A549 (cell line): ENCODE measurements around the gene TRAPPC3. TPM values are rescaled to one million over a fixed set of nuclear protein-coding genes. Genes with fewer than 3 reads are reported as not detected.
A peak's percentile ranks its signal among the peaks of the same experiment; 100 is the strongest.

ENCODE experiments used
- ATAC-seq, 2 experiments: fragments of 200-7000 bp in 1 of 2; fragments of >200 bp in 1 of 2; cut with Nextera tagmentation in 1 of 2; cut with Tn5 transposase in 1 of 2; 3 replicates each; pipeline versions ENCODE4 v1.8.0 to v1.9.1; 2018 to 2020; ENCODE audit warnings: mild to moderate bottlenecking in 1 of 2, moderate library complexity in 1 of 2
- CTCF ChIA-PET: fragments of 300-600 bp; sonication (Branson Sonifier 250); formaldehyde crosslinking; extraction: SDS; loops from one replicate; lab custom pipeline; 2021; ENCODE audit warnings: antibody characterized with exemption, inconsistent platforms; lab: Yijun Ruan, JAX
- POLR2A ChIA-PET: fragments of 350-600 bp; formaldehyde crosslinking; extraction: SDS; loops from one replicate; lab custom pipeline; 2021; ENCODE audit warnings: antibody characterized with exemption, inconsistent platforms; lab: Yijun Ruan, JAX
- DNase-seq, 2 experiments: peaks; one replicate each; pipeline versions ENCODE4 v3.0.0 to v3.0.0-alpha.2; 2011 to 2016; ENCODE audit warnings: low read depth in 1 of 2, low spot score in 1 of 2
- FAIRE-seq: peaks from 2 replicates; lab custom pipeline; 2011; peaks lifted over from hg19 to GRCh38; lab: Jason Lieb, UNC
- H3K27ac ChIP-seq, 2 experiments: fragments of >200 bp; sonication (Bioruptor Twin); formaldehyde crosslinking; 3 replicates each; pipeline ENCODE4 v1.5.1; 2016 to 2017
- H3K4me1 ChIP-seq: fragments of >200 bp; sonication (Bioruptor Twin); formaldehyde crosslinking; 3 replicates; pipeline ENCODE4 v1.6.1; 2016
- H3K4me2 ChIP-seq: fragments of >200 bp; sonication (Bioruptor Twin); formaldehyde crosslinking; 3 replicates; pipeline ENCODE4 v1.6.1; 2016
- H3K4me3 ChIP-seq: fragments of >200 bp; sonication (Bioruptor Twin); formaldehyde crosslinking; 3 replicates; pipeline ENCODE4 v1.5.1; 2016
- H3K9me3 ChIP-seq: fragments of >200 bp; sonication (Bioruptor Twin); formaldehyde crosslinking; 3 replicates; pipeline ENCODE4 v1.6.1; 2016
- BHLHE40 ChIP-seq: IDR thresholded peaks from 2 replicates; pipeline ENCODE4 v1.6.1; 2012; ENCODE audit warnings: low read depth, low read length, inconsistent platforms
- CBX8 ChIP-seq: fragments of 200-600 bp; sonication (generic); IDR thresholded peaks from 2 replicates; pipeline ENCODE4 v1.6.1; 2016
- CHD2 ChIP-seq: fragments of 150-350 bp; IDR thresholded peaks from 2 replicates; pipeline ENCODE4 v1.6.1; 2014; ENCODE audit warnings: low read length; ENCODE audit not compliant: partially characterized antibody
- ESRRA ChIP-seq: fragments of 150-350 bp; IDR thresholded peaks from 2 replicates; pipeline ENCODE4 v1.6.1; 2014; ENCODE audit warnings: mild to moderate bottlenecking, low read length, borderline replicate concordance
- FOSL2 ChIP-seq, 2 experiments: fragments of 450-650 bp in 1 of 2; fragments of >200 bp in 1 of 2; sonication (Bioruptor Twin) in 1 of 2; formaldehyde crosslinking; IDR thresholded peaks; 2 replicates each; pipeline versions ENCODE4 v1.5.0 to v1.6.1; 2016 to 2020; ENCODE audit warnings: mild to moderate bottlenecking in 1 of 2, moderate library complexity in 1 of 2
- GATA3 ChIP-seq: IDR thresholded peaks from 2 replicates; pipeline ENCODE4 v1.6.1; 2012; ENCODE audit warnings: borderline replicate concordance
- HOXA7 ChIP-seq: fragments of 250-450 bp; sonication (Bioruptor Pico); IDR thresholded peaks from 2 replicates; pipeline ENCODE4 v1.5.0; 2020; ENCODE audit warnings: mild to moderate bottlenecking, moderate library complexity
- HOXB13 ChIP-seq: fragments of 250-450 bp; sonication (Bioruptor Pico); IDR thresholded peaks from 2 replicates; pipeline ENCODE4 v1.5.0; 2020; ENCODE audit warnings: low read depth, mild to moderate bottlenecking, moderate library complexity
- JUN ChIP-seq, 2 experiments: fragments of >200 bp; sonication (Bioruptor Twin); formaldehyde crosslinking; IDR thresholded peaks; 2 replicates in 1 of 2; 3 replicates in 1 of 2; pipeline ENCODE4 v1.6.1; 2016 to 2017
- MAFK ChIP-seq: fragments of 450-650 bp; IDR thresholded peaks from 2 replicates; pipeline ENCODE4 v1.6.1; 2014; ENCODE audit not compliant: partially characterized antibody
- NFE2L2 ChIP-seq: fragments of 150-350 bp; conservative IDR thresholded peaks from 2 replicates; pipeline ENCODE4 v1.6.1; 2014; ENCODE audit warnings: low read length
- NPAS2 ChIP-seq: fragments of 250-450 bp; sonication (Bioruptor Pico); IDR thresholded peaks from 2 replicates; pipeline ENCODE4 v1.8.0; 2022; ENCODE audit warnings: mild to moderate bottlenecking, moderate library complexity, borderline replicate concordance
- PHF8 ChIP-seq: fragments of 200-600 bp; sonication (generic); IDR thresholded peaks from 2 replicates; pipeline ENCODE4 v1.6.1; 2016; ENCODE audit warnings: low read depth, mild to moderate bottlenecking, antibody characterized with exemption, moderate library complexity, borderline replicate concordance
- RAD21 ChIP-seq, 2 experiments: fragments of >200 bp in 1 of 2; sonication (Bioruptor Twin) in 1 of 2; formaldehyde crosslinking in 1 of 2; IDR thresholded peaks in 1 of 2; conservative IDR thresholded peaks in 1 of 2; 2 replicates in 1 of 2; 3 replicates in 1 of 2; pipeline ENCODE4 v1.6.1; 2012 to 2018; ENCODE audit warnings: inconsistent platforms in 1 of 2
- RNF2 ChIP-seq: fragments of 200-600 bp; sonication (generic); IDR thresholded peaks from 2 replicates; pipeline ENCODE4 v1.6.1; 2016; ENCODE audit warnings: low read depth, mild to moderate bottlenecking, antibody characterized with exemption, moderate library complexity, borderline replicate concordance
- SMC3 ChIP-seq: fragments of >200 bp; sonication (Bioruptor Twin); formaldehyde crosslinking; IDR thresholded peaks from 3 replicates; pipeline ENCODE4 v1.6.1; 2018; ENCODE audit warnings: inconsistent platforms
- TFCP2L1 ChIP-seq: fragments of 250-450 bp; sonication (Bioruptor Pico); IDR thresholded peaks from 2 replicates; pipeline ENCODE4 v1.5.0; 2021; ENCODE audit warnings: mild to moderate bottlenecking
- ZC3H11A ChIP-seq: fragments of 450-650 bp; IDR thresholded peaks from 2 replicates; pipeline ENCODE4 v1.6.1; 2014; ENCODE audit warnings: antibody characterized with exemption, mild to moderate bottlenecking
- ZFP36 ChIP-seq: fragments of 450-650 bp; IDR thresholded peaks from 2 replicates; pipeline ENCODE4 v1.6.1; 2014; ENCODE audit warnings: borderline replicate concordance; ENCODE audit not compliant: partially characterized antibody
- WGBS: methylation state at CpG from one replicate; pipeline ENCODE4 v1.1.6; 2017; ENCODE audit errors: missing lambda C conversion rate; 5-methylcytosine and 5-hydroxymethylcytosine counted together
- polyA plus RNA-seq, 4 experiments: library from polyadenylated mRNA; depleted of rRNA in 3 of 4; stranded (reverse); fragments of >200 nt; fragmentation: RNase III in 1 of 4; extraction: RNeasy Plus Mini Kit Qiagen cat#74134 plus additional on column Dnase treatment in 1 of 4; gene quantifications; 2 replicates in 3 of 4; 3 replicates in 1 of 4; pipeline ENCODE4 v1.2.3, GENCODE V29; 2011 to 2017
- TF ChIP-seq, protein P1 (sequence below): fragments of 250-450 bp; sonication (Bioruptor Pico); IDR thresholded peaks from 2 replicates; pipeline ENCODE4 v1.5.0; 2020; ENCODE audit warnings: low read depth, mild to moderate bottlenecking, moderate library complexity
- TF ChIP-seq, protein P2 (sequence below): fragments of 450-650 bp; IDR thresholded peaks from 2 replicates; pipeline ENCODE4 v1.6.1; 2014; ENCODE audit warnings: antibody characterized with exemption
- TF ChIP-seq, protein P3 (sequence below): fragments of >200 bp; sonication (Bioruptor Twin); formaldehyde crosslinking; IDR thresholded peaks from 3 replicates; pipeline ENCODE4 v1.5.1; 2016
- TF ChIP-seq, protein P4 (sequence below): fragments of 250-450 bp; sonication (Bioruptor Pico); IDR thresholded peaks from 2 replicates; pipeline ENCODE4 v1.5.0; 2021; ENCODE audit warnings: mild to moderate bottlenecking, moderate library complexity, borderline replicate concordance
- TF ChIP-seq, protein P5 (sequence below): fragments of >200 bp; sonication (Bioruptor Twin); formaldehyde crosslinking; IDR thresholded peaks from 3 replicates; pipeline ENCODE4 v1.6.1; 2016

The TRAPPC3 gene
- polyA plus RNA-seq, 2 of the 4 experiments (the other 2 are of a cell fraction): 62.2 to 103 TPM

DNA sequence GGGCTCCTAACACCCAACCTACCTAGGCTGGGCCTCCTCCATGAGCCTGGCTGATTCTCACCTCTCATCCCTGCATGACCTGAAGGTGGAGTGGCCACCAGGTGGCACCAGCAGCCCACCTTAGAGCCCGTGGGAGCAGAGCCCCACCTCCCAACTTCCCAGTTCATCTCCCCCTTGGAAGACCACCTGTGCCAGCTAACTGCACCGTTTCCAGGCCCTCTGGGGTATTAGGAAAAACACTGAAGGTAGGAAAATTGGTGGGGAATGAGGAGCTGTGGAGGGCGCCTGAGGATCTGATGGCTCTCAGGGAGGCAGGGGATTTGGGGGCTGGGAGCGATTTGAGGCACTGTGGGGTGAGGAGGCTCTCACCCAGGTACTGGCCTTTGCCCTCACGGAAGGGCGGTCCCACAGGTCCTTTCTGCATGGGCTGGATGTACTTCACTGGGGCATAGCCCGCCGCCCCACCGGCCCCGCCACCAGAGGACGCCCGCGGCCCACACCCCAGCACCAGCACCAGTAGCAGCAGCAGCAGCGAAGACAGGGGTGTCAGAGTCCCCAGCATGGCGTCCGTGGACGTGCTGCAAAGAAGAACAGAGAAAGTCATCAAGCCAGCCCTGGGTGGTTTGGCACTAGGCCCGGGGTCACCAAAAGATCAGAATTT is 49.5 kb downstream of the TRAPPC3 start (continued):
- TF ChIP-seq ZC3H11A (no peak), NFE2L2 (no peak), RAD21 (conservative IDR thresholded peaks at IDR 0.05 in 1 of 2, IDR thresholded peaks at IDR 0.05 in 1 of 2) (peak; percentile 88 to 92), MAFK (no peak), ZFP36 (no peak), FOSL2 (IDR thresholded peaks at IDR 0.05) (no peak), FOSL2 (CRISPR knock-in tag; IDR thresholded peaks at IDR 0.05) (no peak), JUN (IDR thresholded peaks at IDR 0.05) (no peak), CHD2 (no peak), NPAS2 (CRISPR knock-in tag) (no peak), GATA3 (no peak), CBX8 (no peak), SMC3 (peak; percentile 79), PHF8 (no peak), RNF2 (no peak), HOXA7 (no peak), ESRRA (no peak)
- TF ChIP-seq, protein P1, sequence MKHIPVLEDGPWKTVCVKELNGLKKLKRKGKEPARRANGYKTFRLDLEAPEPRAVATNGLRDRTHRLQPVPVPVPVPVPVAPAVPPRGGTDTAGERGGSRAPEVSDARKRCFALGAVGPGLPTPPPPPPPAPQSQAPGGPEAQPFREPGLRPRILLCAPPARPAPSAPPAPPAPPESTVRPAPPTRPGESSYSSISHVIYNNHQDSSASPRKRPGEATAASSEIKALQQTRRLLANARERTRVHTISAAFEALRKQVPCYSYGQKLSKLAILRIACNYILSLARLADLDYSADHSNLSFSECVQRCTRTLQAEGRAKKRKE (CRISPR knock-in tag): no peak
- TF ChIP-seq, protein P2, sequence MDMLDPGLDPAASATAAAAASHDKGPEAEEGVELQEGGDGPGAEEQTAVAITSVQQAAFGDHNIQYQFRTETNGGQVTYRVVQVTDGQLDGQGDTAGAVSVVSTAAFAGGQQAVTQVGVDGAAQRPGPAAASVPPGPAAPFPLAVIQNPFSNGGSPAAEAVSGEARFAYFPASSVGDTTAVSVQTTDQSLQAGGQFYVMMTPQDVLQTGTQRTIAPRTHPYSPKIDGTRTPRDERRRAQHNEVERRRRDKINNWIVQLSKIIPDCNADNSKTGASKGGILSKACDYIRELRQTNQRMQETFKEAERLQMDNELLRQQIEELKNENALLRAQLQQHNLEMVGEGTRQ: no peak
- TF ChIP-seq, protein P3, sequence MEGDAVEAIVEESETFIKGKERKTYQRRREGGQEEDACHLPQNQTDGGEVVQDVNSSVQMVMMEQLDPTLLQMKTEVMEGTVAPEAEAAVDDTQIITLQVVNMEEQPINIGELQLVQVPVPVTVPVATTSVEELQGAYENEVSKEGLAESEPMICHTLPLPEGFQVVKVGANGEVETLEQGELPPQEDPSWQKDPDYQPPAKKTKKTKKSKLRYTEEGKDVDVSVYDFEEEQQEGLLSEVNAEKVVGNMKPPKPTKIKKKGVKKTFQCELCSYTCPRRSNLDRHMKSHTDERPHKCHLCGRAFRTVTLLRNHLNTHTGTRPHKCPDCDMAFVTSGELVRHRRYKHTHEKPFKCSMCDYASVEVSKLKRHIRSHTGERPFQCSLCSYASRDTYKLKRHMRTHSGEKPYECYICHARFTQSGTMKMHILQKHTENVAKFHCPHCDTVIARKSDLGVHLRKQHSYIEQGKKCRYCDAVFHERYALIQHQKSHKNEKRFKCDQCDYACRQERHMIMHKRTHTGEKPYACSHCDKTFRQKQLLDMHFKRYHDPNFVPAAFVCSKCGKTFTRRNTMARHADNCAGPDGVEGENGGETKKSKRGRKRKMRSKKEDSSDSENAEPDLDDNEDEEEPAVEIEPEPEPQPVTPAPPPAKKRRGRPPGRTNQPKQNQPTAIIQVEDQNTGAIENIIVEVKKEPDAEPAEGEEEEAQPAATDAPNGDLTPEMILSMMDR: peak; percentile 86

DNA sequence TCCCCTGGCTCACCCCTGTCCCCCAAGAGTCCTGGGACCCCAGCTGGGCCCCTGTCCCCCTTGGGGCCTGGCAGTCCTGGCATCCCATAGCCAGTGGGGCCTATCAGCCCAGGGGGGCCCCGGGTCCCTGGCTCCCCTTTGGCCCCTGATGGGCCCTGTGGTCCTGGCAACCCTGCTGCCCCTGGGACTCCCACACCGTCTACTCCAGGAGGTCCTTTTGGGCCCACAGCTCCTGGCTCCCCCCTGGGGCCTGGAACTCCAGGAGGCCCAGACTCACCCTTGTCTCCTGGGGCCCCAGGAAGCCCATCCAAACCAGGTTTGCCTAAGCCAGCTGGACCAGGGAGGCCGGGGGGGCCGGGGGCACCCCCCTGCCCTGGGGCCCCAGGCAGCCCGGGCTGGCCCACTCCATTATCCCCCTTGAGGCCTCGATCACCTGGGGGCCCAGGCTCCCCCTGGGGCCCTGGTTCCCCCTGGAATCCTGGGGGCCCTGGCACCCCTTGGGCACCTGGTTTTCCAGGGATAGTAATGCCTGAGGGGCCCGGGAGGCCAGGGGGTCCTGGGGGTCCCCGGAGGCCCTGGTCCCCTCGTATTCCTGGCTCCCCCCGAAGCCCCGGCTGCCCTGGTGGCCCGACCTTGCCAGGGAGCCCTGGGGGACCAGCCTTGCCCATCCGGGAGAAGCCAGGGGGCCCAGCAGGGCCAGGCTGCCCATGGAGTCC is 50.5 kb downstream of the TRAPPC3 start:
- no peak for FAIRE-seq
- peak in 1 of 2 experiments; percentile 3; a peak in 3 of 6 replicates for ATAC-seq
- WGBS: no CpG with 5 or more reads among the region's 13 CpGs
- CTCF ChIA-PET: interaction anchor here (1.1 to 13.6 kb wide), 4 partner anchors 12 to 201 kb away, joined by 4 to 147 read pairs (median 5); no protein-coding TSS in a partner anchor
- Histone ChIP-seq H3K27ac (peak overlapping the region in 1 of 2 experiments; percentile 80; a peak in 3 of 6 replicates), H3K4me1 (no peaks in the 10 kb centered on the region), H3K4me3 (no peak overlapping the region), H3K9me3 (no peaks in the 10 kb centered on the region), H3K4me2 (no peak overlapping the region)
- TF ChIP-seq, protein P3: no peak
- TF ChIP-seq, protein P4, sequence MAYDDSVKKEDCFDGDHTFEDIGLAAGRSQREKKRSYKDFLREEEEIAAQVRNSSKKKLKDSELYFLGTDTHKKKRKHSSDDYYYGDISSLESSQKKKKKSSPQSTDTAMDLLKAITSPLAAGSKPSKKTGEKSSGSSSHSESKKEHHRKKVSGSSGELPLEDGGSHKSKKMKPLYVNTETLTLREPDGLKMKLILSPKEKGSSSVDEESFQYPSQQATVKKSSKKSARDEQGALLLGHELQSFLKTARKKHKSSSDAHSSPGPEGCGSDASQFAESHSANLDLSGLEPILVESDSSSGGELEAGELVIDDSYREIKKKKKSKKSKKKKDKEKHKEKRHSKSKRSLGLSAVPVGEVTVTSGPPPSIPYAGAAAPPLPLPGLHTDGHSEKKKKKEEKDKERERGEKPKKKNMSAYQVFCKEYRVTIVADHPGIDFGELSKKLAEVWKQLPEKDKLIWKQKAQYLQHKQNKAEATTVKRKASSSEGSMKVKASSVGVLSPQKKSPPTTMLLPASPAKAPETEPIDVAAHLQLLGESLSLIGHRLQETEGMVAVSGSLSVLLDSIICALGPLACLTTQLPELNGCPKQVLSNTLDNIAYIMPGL: no peak
- TF ChIP-seq, protein P5, sequence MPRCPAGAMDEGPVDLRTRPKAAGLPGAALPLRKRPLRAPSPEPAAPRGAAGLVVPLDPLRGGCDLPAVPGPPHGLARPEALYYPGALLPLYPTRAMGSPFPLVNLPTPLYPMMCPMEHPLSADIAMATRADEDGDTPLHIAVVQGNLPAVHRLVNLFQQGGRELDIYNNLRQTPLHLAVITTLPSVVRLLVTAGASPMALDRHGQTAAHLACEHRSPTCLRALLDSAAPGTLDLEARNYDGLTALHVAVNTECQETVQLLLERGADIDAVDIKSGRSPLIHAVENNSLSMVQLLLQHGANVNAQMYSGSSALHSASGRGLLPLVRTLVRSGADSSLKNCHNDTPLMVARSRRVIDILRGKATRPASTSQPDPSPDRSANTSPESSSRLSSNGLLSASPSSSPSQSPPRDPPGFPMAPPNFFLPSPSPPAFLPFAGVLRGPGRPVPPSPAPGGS: no peak
- TF ChIP-seq HOXB13: no peak
- no peak for TF ChIP-seq BHLHE40
- TF ChIP-seq NFE2L2: no peak
- TF ChIP-seq TFCP2L1 (CRISPR knock-in tag): no peak
- TF ChIP-seq JUN (IDR thresholded peaks at IDR 0.05): no peak
- no peak for DNase-seq
- POLR2A ChIA-PET: no interaction called here
